Measurements from ENCODE around the gene HPCAL4.
A peak's percentile ranks its signal among the peaks of the same experiment; 100 is the strongest.

HPCAL4 gene

DNA sequence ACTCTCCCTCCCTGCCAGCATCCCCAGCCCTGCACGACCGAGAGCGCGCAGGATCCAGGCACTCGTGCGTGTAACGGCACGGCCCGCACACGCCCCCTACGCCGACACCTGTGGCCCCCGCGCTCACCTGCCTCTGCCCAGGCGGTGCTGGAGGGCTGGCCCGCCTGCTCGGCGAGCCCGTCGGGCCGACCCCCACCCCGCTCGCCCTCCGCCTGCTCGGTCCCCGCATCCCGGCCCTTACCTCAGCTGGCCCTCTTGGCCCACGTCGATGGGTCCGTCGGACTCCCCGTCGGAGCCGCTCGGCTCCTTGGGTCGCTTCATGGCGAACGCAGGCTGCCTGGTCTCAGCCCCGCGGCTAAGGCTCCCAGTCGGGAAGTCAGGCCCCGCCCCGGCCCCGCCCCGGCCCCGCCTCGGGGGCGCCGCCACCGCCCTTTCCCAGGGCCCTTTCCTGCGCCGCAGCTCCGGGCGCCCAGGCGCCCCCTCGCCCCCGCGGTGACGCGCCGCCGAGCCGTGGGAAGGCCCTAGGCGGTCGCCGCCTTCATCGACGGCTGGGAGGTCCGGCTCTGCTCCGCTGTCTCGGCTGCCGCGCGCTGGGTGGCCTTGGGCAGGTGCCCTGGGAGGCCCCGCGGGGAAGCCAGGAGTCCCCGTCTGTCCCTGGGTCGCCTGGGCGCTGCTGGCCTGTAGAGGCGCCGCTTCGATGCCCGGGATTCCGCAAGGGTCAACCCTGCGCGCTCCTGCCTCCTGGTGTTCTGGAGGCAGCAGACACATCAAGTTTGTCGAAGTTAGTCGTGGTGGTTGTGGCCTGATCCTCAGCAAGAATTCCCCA, 51.7 kb downstream of the HPCAL4 start, which contains the start of gene HEYL:
HEYL (minus strand) TSS at position 339 of the 826 bp plus-strand sequence; CDS start at position 321, 18 bp downstream.
- no peaks in the 10 kb centered on the region for H3K9me2 ChIP-seq (replicated peaks; ENCODE audit: insufficient read depth, low read length)
- peak within 1 kb of the TSS; percentile 89 for H3K4me3 ChIP-seq (ENCODE audit: low read length)
- H3K27ac ChIP-seq (ENCODE audit: low read length) = peak within 1 kb of the TSS; percentile 8; the same call in 1 of the 2 replicates
- H3K36me3 ChIP-seq (replicated peaks; ENCODE audit: insufficient read depth, low read length) = no peaks in the 10 kb centered on the region
- peak within 1 kb of the TSS; percentile 91 for H3K4me2 ChIP-seq (ENCODE audit: low read depth, low read length)
- H3K9ac ChIP-seq (ENCODE audit: low read length) = peak within 1 kb of the TSS; percentile 56; the same call in 1 of the 2 replicates
- peak; percentile 75 for DNase-seq
- no peaks in the 10 kb centered on the region for H3K9me3 ChIP-seq (replicated peaks; ENCODE audit: insufficient read depth, low read length)
- TF ChIP-seq EZH2 (optimal IDR thresholded peaks at IDR 0.05; ENCODE audit: low read depth, low read length) (no peak), EZH2phosphoT487 (IDR thresholded peaks at IDR 0.05; ENCODE audit: low read length) (no peak)
- TF ChIP-seq, protein P1, sequence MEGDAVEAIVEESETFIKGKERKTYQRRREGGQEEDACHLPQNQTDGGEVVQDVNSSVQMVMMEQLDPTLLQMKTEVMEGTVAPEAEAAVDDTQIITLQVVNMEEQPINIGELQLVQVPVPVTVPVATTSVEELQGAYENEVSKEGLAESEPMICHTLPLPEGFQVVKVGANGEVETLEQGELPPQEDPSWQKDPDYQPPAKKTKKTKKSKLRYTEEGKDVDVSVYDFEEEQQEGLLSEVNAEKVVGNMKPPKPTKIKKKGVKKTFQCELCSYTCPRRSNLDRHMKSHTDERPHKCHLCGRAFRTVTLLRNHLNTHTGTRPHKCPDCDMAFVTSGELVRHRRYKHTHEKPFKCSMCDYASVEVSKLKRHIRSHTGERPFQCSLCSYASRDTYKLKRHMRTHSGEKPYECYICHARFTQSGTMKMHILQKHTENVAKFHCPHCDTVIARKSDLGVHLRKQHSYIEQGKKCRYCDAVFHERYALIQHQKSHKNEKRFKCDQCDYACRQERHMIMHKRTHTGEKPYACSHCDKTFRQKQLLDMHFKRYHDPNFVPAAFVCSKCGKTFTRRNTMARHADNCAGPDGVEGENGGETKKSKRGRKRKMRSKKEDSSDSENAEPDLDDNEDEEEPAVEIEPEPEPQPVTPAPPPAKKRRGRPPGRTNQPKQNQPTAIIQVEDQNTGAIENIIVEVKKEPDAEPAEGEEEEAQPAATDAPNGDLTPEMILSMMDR (IDR thresholded peaks at IDR 0.05; ENCODE audit: low read length) = peak; percentile 76
- peak within 1 kb of the TSS; percentile 90 for H2AFZ ChIP-seq (ENCODE audit: low read length)
- no peaks in the 10 kb centered on the region for H4K20me1 ChIP-seq (ENCODE audit: insufficient read depth, low read length)
- no peaks in the 10 kb centered on the region for H3K27me3 ChIP-seq (replicated peaks; ENCODE audit: insufficient read depth, low read length)
- no peaks in the 10 kb centered on the region for H3F3A ChIP-seq (ENCODE audit: insufficient read depth, low read length)
- no peaks in the 10 kb centered on the region; the same call in 1 of the 2 replicates for H3K79me2 ChIP-seq (ENCODE audit: low read length)
- peaks cover 10% of the 10 kb centered on the region; the same call in 1 of the 2 replicates for H3K4me1 ChIP-seq (ENCODE audit: low read length)

DNA sequence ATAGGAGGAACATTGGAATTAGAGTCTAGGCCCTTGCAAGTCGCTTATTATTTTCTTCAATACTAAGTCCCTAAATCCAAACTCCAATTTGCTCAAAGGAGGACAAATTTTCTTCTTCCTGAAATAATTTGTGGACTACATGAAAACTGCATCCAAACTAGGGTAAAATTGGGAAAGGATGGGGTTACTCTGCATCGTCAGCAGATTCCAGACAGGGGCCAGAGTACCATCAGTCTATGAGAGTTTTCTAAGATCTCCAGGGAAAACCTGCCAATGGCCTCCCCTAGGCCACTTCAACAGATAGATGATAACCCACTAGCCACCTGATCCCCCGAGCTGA, 52.3 kb downstream of the HPCAL4 start:
- Histone ChIP-seq H3K27me3 (replicated peaks; ENCODE audit: insufficient read depth, low read length) (no peaks in the 10 kb centered on the region), H2AFZ (ENCODE audit: low read length) (peak overlapping the region; percentile 90), H3K4me3 (ENCODE audit: low read length) (peak overlapping the region; percentile 89), H3K9ac (ENCODE audit: low read length) (peak overlapping the region; percentile 56; the same call in 1 of the 2 replicates), H3K9me2 (replicated peaks; ENCODE audit: insufficient read depth, low read length) (no peaks in the 10 kb centered on the region), H3F3A (ENCODE audit: insufficient read depth, low read length) (no peaks in the 10 kb centered on the region), H4K20me1 (ENCODE audit: insufficient read depth, low read length) (no peaks in the 10 kb centered on the region), H3K36me3 (replicated peaks; ENCODE audit: insufficient read depth, low read length) (no peaks in the 10 kb centered on the region), H3K4me2 (ENCODE audit: low read depth, low read length) (peak overlapping the region; percentile 91), H3K79me2 (ENCODE audit: low read length) (no peaks in the 10 kb centered on the region; the same call in 1 of the 2 replicates), H3K4me1 (ENCODE audit: low read length) (peaks cover 10% of the 10 kb centered on the region; the same call in 1 of the 2 replicates), H3K27ac (ENCODE audit: low read length) (no peak overlapping the region), H3K9me3 (replicated peaks; ENCODE audit: insufficient read depth, low read length) (no peaks in the 10 kb centered on the region)
- DNase-seq = no peak
- no peak for TF ChIP-seq EZH2 (optimal IDR thresholded peaks at IDR 0.05; ENCODE audit: low read depth, low read length)
- no peak for TF ChIP-seq EZH2phosphoT487 (IDR thresholded peaks at IDR 0.05; ENCODE audit: low read length)
- TF ChIP-seq, protein P1 (IDR thresholded peaks at IDR 0.05; ENCODE audit: low read length) = no peak

DNA sequence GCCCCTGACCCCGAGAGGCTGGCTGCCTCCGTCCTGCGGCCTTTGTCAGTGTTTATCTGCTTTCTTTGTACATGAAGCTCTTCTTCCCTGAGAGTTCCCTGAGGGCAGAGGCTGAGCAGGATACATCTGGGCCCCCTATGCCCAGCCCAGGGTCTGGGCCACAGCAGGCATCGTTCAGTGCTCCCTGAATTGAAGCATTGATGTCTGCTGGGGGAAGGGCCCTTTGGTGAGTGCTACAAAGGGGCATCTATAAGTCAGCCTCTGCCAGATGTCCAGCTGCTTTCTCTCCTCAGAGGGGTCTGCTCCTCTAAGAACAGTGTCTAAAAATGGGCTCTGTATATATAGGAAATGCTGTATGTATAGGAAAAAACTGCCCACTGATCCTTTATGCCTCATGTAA, 53.9 kb downstream of the HPCAL4 start:
- no peak overlapping the region for H2AFZ ChIP-seq (ENCODE audit: low read length)
- no peak for TF ChIP-seq EZH2phosphoT487 (IDR thresholded peaks at IDR 0.05; ENCODE audit: low read length)
- TF ChIP-seq, protein P1 (IDR thresholded peaks at IDR 0.05; ENCODE audit: low read length) = no peak
- no peak for TF ChIP-seq EZH2 (optimal IDR thresholded peaks at IDR 0.05; ENCODE audit: low read depth, low read length)
- H4K20me1 ChIP-seq (ENCODE audit: insufficient read depth, low read length) = no peaks in the 10 kb centered on the region
- no peaks in the 10 kb centered on the region for H3K36me3 ChIP-seq (replicated peaks; ENCODE audit: insufficient read depth, low read length)
- peaks cover 10% of the 10 kb centered on the region; the same call in 1 of the 2 replicates for H3K4me1 ChIP-seq (ENCODE audit: low read length)
- no peak overlapping the region for H3K27ac ChIP-seq (ENCODE audit: low read length)
- H3K9me2 ChIP-seq (replicated peaks; ENCODE audit: insufficient read depth, low read length) = no peaks in the 10 kb centered on the region
- no peak overlapping the region for H3K4me3 ChIP-seq (ENCODE audit: low read length)
- no peak overlapping the region for H3K4me2 ChIP-seq (ENCODE audit: low read depth, low read length)
- no peak for DNase-seq
- H3F3A ChIP-seq (ENCODE audit: insufficient read depth, low read length) = no peaks in the 10 kb centered on the region
- H3K27me3 ChIP-seq (replicated peaks; ENCODE audit: insufficient read depth, low read length) = no peaks in the 10 kb centered on the region
- H3K9ac ChIP-seq (ENCODE audit: low read length) = no peak overlapping the region
- H3K9me3 ChIP-seq (replicated peaks; ENCODE audit: insufficient read depth, low read length) = no peaks in the 10 kb centered on the region
- H3K79me2 ChIP-seq (ENCODE audit: low read length) = no peaks in the 10 kb centered on the region; the same call in 1 of the 2 replicates
